GM19438 (cell line): ENCODE results near the gene PTPRA.

ENCODE experiments used
- ATAC-seq: cut with Tn5 transposase; IDR thresholded peaks from one replicate; pipeline ENCODE4 v1.9.1; 2021; ENCODE audit warnings: low read depth; ENCODE audit not compliant: unreplicated experiment

The PTPRA gene

DNA sequence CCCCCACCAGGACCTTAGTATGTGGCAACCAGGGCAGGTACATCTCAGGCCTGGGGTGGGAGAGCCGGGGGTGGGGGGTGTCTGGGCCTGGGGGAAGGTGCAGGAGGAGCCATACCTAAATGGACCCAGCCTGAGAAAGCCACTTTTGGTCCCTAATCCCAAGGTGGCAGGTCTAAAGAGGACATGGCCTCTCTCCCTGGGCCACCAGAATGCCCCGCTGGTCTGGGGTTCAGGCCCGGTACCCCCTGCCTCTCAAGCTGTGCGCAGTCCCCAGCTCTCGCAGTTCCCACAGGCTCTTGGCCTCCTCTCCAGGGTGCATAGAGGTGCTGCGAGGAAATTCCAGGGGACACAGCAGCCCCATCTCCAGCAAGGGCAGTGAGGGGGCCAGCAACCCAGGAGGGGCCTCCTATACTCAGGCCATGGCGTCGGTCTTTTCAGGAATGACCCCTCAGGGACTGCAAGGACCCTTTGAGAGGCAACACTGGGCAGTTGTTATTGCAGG, 212.3 kb downstream of the PTPRA start:
- ATAC-seq: no peak

DNA sequence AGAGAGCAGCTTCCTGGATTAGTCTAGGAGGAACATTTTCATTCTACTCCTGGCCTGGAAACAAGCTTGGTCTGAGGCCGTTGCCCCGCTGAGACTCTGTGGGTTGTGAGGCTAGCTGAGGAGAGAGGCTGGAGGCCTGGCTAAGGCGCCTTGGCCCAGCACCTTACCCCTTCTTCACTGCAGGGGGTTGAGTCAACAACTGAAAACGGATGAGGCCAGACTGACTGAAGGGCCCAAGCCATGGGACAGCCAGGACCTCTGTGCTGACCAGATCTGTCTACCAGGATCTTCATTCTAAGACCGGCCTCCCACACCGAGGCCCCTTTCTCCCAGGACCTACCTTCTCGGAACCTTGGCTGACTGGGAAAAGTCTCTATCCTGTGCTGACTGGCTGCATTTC, 214.8 kb downstream of the PTPRA start:
- no peak for ATAC-seq
